GM13977 (cell line): Measurements from ENCODE around the gene NKX2-3.

Experiments used
- DNase-seq: peaks from one replicate; pipeline ENCODE4 v3.0.0; 2012; ENCODE audit warnings: low spot score
- in situ Hi-C: fragments of 300-500 bp; cut with MboI; formaldehyde crosslinking; loops from one replicate; pipeline ENCODE4 v1.12.0; 2022; ENCODE audit warnings: low sequenced_read_pairs, low pct_unique_long_range_greater_than_20kb, mixed read lengths, inconsistent platforms; ENCODE audit not compliant: unreplicated experiment
- TF ChIP-seq, protein P1 (sequence below): IDR thresholded peaks from 2 replicates; pipeline ENCODE4 v1.5.1; 2012; ENCODE audit warnings: mild to moderate bottlenecking, control low read depth; ENCODE audit not compliant: insufficient read depth; ENCODE audit errors: extremely low read depth, missing control alignments

Gene NKX2-3

DNA sequence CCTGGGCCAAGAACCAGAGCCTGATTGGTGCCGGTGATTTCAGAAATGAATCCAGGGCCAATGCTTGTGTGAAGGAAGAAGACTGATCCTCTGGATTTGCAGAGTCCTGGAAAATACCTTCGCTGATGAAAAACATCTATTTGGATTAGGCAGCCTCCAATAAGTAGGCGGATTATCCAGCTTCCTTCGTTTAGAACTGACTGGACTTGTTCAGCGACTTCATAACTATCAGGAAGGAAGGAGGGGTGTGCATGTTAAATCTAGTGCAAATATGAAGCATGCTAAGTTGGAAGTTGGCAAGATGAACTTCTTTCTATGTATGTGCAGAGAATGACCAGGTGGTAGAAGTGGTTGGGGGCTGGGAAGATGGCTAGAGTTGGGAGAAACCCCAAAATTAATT is 41.0 kb downstream of the NKX2-3 start:
- DNase-seq = no peak
- TF ChIP-seq, protein P1, sequence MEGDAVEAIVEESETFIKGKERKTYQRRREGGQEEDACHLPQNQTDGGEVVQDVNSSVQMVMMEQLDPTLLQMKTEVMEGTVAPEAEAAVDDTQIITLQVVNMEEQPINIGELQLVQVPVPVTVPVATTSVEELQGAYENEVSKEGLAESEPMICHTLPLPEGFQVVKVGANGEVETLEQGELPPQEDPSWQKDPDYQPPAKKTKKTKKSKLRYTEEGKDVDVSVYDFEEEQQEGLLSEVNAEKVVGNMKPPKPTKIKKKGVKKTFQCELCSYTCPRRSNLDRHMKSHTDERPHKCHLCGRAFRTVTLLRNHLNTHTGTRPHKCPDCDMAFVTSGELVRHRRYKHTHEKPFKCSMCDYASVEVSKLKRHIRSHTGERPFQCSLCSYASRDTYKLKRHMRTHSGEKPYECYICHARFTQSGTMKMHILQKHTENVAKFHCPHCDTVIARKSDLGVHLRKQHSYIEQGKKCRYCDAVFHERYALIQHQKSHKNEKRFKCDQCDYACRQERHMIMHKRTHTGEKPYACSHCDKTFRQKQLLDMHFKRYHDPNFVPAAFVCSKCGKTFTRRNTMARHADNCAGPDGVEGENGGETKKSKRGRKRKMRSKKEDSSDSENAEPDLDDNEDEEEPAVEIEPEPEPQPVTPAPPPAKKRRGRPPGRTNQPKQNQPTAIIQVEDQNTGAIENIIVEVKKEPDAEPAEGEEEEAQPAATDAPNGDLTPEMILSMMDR = no peak
- in situ Hi-C loops = no loop called here

DNA sequence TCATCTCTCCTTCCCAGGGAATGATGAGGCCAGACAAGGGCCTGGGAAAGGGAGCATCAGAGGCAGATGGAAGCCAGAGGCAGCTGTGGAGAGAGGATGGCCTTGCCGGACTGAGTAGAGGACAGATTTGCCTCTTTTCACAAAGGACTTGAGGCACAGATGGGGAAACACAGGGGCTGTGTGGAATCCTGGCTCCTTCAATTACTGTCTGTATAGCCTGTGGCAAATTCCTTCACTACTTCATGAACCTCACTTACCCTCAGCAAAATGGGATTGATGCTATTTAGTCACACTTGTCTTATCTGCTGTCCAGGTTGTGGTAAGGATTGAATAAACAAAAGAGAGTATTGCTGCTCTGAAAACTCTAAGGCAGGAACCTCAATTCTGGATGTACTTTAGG is 47.2 kb downstream of the NKX2-3 start:
- TF ChIP-seq, protein P1 = no peak
- in situ Hi-C loops = no loop called here
- no peak for DNase-seq

DNA sequence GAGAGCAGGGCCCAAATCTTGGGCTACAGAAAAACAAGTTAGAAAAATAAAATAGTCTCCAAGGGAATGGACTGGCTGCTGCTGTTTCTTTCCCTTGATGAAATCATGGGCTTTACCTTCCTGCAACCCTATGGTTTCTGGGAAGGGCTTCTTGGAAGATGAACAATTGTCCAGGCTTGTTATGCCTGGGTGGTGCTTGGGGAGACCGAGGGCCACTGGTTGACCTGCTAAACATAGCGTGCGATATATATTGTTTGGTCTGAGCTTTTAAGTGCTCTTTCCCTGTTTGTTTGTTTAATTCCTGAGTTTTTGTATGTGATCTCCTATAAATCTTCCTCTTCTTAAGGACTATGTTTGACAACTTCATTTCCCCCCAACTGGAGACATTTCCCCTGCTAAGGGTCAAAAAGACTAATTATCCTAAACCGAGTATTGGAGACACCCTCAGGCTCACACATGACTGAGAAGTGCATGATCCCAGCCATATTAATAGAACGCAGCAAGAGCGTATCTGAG is 49.6 kb downstream of the NKX2-3 start:
- in situ Hi-C loops = no loop called here
- no peak for DNase-seq
- TF ChIP-seq, protein P1 = no peak

DNA sequence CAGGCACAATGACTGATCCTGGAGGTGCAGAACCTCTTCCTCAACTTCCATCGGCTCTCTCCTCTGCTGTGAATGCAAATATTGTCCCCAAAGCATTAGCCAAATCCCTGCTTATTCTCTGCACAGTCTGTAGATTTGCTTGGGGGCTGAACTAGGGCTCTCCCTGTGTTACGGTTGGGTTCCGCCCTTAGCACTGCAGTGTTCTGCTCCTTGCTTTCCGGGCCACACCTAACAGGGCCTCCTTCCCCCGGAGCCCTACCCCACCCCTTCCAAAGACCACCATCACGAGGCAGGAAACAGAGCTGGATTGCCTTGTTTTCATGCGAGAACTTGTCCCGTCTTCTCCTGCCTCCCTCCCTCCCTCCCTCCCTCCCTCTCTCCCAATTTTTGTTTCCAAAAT is 50.9 kb downstream of the NKX2-3 start:
- DNase-seq = no peak
- TF ChIP-seq, protein P1 = no peak
- in situ Hi-C loops = no loop called here
